HEK293 (cell line): Measurements from ENCODE around the gene TLL2.

Source experiments
- CTCF ChIA-PET: fragments of 350-600 bp; formaldehyde crosslinking; extraction: SDS; loops from one replicate; lab custom pipeline; 2021; ENCODE audit warnings: antibody characterized with exemption; lab: Yijun Ruan, JAX
- POLR2A ChIA-PET: fragments of 300-600 bp; formaldehyde crosslinking; extraction: SDS; loops from one replicate; lab custom pipeline; 2020; ENCODE audit warnings: antibody characterized with exemption, inconsistent platforms; lab: Yijun Ruan, JAX
- H3K27ac ChIP-seq: fragments of 200-500 bp; sonication (Bioruptor generic); 2 replicates; pipeline ENCODE4 v1.5.1; 2014; ENCODE audit warnings: low read depth, low read length, control low read depth, inconsistent platforms; ENCODE audit errors: extremely low read depth
- H3K36me3 ChIP-seq, 2 experiments: fragments of 200-500 bp in 1 of 2; sonication (Bioruptor generic) in 1 of 2; 1 replicate in 1 of 2; 2 replicates in 1 of 2; pipeline ENCODE4 v1.5.1; 2014 to 2017; ENCODE audit warnings: inconsistent platforms in 2 of 2, low read length in 2 of 2; ENCODE audit not compliant: control insufficient read depth in 2 of 2, insufficient read depth in 1 of 2
- H3K4me1 ChIP-seq: fragments of 200-500 bp; sonication (Bioruptor generic); 2 replicates; pipeline ENCODE4 v1.5.1; 2014; ENCODE audit warnings: mild to moderate bottlenecking, low read length, inconsistent platforms; ENCODE audit not compliant: control insufficient read depth, insufficient read depth
- H3K4me3 ChIP-seq: 2 replicates; pipeline ENCODE4 v1.5.1; 2011; ENCODE audit warnings: low read depth, mild to moderate bottlenecking, control low read depth, low read length, moderate library complexity
- H3K9me3 ChIP-seq: fragments of 200-500 bp; sonication (Bioruptor generic); 2 replicates; pipeline ENCODE4 v1.5.1; 2014; ENCODE audit warnings: low read depth, low read length, inconsistent platforms; ENCODE audit not compliant: control insufficient read depth, insufficient read depth
- GLI2 ChIP-seq: fragments of 450-650 bp; formaldehyde crosslinking; IDR thresholded peaks from 2 replicates; pipeline ENCODE4; 2017; ENCODE audit warnings: missing biosample characterization, missing genetic modification characterization, low read depth, borderline replicate concordance
- ZIC2 ChIP-seq: fragments of 450-650 bp; formaldehyde crosslinking; IDR thresholded peaks from 2 replicates; pipeline ENCODE4 v1.5.1; 2016; ENCODE audit warnings: missing biosample characterization, missing genetic modification characterization
- ZNF157 ChIP-seq: fragments of 450-650 bp; formaldehyde crosslinking; IDR thresholded peaks from 2 replicates; pipeline ENCODE4 v1.5.1; 2016; ENCODE audit warnings: missing biosample characterization, missing genetic modification characterization
- ZNF529 ChIP-seq: fragments of 450-650 bp; formaldehyde crosslinking; IDR thresholded peaks from 2 replicates; pipeline ENCODE4 v1.5.1; 2017; ENCODE audit warnings: missing genetic modification characterization, missing biosample characterization; ENCODE audit not compliant: insufficient replicate concordance
- ZNF610 ChIP-seq: fragments of 450-650 bp; formaldehyde crosslinking; IDR thresholded peaks from 2 replicates; pipeline ENCODE4 v1.5.1; 2016; ENCODE audit warnings: missing biosample characterization, missing genetic modification characterization, borderline replicate concordance
- ZNF623 ChIP-seq: fragments of 450-650 bp; formaldehyde crosslinking; IDR thresholded peaks from 2 replicates; pipeline ENCODE4 v1.5.1; 2016; ENCODE audit warnings: missing biosample characterization, missing genetic modification characterization
- TF ChIP-seq, protein P1 (sequence below): fragments of 450-650 bp; formaldehyde crosslinking; conservative IDR thresholded peaks from 2 replicates; pipeline ENCODE4 v1.5.1; 2016; ENCODE audit warnings: low read depth, missing biosample characterization, missing genetic modification characterization
- TF ChIP-seq, protein P2 (sequence below): fragments of 450-650 bp; formaldehyde crosslinking; IDR thresholded peaks from 2 replicates; pipeline ENCODE4 v1.5.1; 2017; ENCODE audit warnings: missing biosample characterization, missing genetic modification characterization
- TF ChIP-seq, protein P3 (sequence below): fragments of 450-650 bp; formaldehyde crosslinking; IDR thresholded peaks from 2 replicates; pipeline ENCODE4; 2016; ENCODE audit warnings: missing biosample characterization, missing genetic modification characterization
- TF ChIP-seq, protein P4 (sequence below): fragments of 450-650 bp; formaldehyde crosslinking; IDR thresholded peaks from 2 replicates; pipeline ENCODE4 v1.5.1; 2017; ENCODE audit warnings: missing biosample characterization, missing genetic modification characterization
- TF ChIP-seq, protein P5 (sequence below): fragments of 450-650 bp; formaldehyde crosslinking; IDR thresholded peaks from 2 replicates; pipeline ENCODE4 v1.5.1; 2016; ENCODE audit warnings: missing biosample characterization, missing genetic modification characterization

TLL2 gene

DNA sequence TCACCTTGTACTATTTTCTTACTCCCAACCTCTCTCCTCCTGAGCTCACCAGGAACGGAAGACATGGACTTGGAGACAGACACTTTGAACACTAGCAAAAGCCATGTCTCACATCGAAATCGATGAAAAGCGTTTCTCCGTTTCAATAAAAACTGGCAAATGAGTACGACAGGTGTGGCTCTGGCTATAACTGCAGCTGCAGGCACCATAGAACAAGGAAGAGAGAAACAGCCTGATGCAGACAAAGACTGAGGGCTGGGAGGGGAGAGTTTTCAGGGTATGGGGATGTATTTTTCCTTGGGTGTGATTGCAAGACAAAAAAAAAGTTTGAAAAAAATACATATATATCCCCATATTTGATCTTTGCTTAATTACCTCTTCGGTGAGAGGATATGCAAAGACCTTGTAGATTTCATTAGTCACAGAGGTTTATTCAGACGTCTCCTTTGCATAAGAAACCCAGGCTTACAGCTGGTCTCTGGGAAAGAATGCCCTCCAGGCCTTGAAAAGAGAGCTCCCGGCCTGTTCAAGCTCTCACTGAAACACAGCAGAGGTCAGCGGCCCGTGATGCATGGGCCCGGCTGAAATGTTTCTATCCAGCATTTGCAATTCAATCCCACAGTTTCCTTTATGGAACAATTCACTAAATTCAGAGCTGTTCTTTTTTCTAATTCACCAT lies 63.1 kb downstream of the TLL2 start:
- Histone ChIP-seq H3K9me3 (no peaks in the 10 kb centered on the region), H3K27ac (no peak overlapping the region), H3K4me3 (no peak overlapping the region), H3K36me3 (no peaks in the 10 kb centered on the region), H3K4me1 (no peaks in the 10 kb centered on the region)
- ChIA-PET CTCF (interaction anchor here (0.7 to 1.0 kb wide), 3 partner anchors 11 to 434 kb away, joined by 3 to 4 read pairs (median 3); no protein-coding TSS in a partner anchor), POLR2A (no interaction called here)
- no peak for TF ChIP-seq ZNF157 (tag by site-specific recombination)
- TF ChIP-seq, protein P1, sequence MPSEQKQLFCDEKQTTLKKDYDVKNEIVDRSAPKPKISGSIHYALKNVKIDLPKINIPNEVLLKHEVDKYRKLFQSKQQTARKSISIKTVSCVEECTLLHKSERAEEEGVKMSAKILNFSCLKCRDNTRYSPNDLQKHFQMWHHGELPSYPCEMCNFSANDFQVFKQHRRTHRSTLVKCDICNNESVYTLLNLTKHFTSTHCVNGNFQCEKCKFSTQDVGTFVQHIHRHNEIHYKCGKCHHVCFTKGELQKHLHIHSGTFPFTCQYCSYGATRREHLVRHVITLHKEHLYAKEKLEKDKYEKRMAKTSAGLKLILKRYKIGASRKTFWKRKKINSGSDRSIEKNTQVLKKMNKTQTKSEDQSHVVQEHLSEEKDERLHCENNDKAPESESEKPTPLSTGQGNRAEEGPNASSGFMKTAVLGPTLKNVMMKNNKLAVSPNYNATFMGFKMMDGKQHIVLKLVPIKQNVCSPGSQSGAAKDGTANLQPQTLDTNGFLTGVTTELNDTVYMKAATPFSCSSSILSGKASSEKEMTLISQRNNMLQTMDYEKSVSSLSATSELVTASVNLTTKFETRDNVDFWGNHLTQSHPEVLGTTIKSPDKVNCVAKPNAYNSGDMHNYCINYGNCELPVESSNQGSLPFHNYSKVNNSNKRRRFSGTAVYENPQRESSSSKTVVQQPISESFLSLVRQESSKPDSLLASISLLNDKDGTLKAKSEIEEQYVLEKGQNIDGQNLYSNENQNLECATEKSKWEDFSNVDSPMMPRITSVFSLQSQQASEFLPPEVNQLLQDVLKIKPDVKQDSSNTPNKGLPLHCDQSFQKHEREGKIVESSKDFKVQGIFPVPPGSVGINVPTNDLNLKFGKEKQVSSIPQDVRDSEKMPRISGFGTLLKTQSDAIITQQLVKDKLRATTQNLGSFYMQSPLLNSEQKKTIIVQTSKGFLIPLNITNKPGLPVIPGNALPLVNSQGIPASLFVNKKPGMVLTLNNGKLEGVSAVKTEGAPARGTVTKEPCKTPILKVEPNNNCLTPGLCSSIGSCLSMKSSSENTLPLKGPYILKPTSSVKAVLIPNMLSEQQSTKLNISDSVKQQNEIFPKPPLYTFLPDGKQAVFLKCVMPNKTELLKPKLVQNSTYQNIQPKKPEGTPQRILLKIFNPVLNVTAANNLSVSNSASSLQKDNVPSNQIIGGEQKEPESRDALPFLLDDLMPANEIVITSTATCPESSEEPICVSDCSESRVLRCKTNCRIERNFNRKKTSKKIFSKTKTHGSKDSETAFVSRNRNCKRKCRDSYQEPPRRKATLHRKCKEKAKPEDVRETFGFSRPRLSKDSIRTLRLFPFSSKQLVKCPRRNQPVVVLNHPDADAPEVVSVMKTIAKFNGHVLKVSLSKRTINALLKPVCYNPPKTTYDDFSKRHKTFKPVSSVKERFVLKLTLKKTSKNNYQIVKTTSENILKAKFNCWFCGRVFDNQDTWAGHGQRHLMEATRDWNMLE (tag by site-specific recombination) = no peak

DNA sequence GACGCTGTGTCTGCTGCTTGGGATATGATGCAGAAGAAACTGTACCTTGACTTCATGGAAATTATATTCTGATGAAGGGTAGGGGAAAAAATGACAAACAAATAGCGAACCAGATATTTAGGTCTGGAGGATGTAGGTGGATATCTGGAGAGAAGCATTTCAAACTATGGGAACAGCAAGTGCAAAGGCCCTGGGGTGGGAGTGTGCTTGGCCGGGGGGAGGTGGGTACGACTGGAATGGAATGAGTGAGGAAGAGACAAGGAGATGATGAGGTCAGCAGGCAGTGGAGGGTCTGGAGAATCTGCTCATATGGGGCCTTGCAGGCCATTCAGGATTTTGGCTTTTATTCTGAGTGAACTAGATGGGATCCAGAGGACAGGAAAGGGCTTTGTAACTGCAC lies 65.2 kb downstream of the TLL2 start:
- POLR2A ChIA-PET = no interaction called here
- CTCF ChIA-PET = no interaction called here
- H3K36me3 ChIP-seq = no peaks in the 10 kb centered on the region
- H3K9me3 ChIP-seq = no peaks in the 10 kb centered on the region
- H3K4me1 ChIP-seq = no peaks in the 10 kb centered on the region
- TF ChIP-seq, protein P2, sequence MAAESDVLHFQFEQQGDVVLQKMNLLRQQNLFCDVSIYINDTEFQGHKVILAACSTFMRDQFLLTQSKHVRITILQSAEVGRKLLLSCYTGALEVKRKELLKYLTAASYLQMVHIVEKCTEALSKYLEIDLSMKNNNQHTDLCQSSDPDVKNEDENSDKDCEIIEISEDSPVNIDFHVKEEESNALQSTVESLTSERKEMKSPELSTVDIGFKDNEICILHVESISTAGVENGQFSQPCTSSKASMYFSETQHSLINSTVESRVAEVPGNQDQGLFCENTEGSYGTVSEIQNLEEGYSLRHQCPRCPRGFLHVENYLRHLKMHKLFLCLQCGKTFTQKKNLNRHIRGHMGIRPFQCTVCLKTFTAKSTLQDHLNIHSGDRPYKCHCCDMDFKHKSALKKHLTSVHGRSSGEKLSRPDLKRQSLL (tag by site-specific recombination) = no peak
- peak; percentile 94 for TF ChIP-seq ZNF623
- H3K27ac ChIP-seq = no peak overlapping the region
- H3K4me3 ChIP-seq = no peak overlapping the region

DNA sequence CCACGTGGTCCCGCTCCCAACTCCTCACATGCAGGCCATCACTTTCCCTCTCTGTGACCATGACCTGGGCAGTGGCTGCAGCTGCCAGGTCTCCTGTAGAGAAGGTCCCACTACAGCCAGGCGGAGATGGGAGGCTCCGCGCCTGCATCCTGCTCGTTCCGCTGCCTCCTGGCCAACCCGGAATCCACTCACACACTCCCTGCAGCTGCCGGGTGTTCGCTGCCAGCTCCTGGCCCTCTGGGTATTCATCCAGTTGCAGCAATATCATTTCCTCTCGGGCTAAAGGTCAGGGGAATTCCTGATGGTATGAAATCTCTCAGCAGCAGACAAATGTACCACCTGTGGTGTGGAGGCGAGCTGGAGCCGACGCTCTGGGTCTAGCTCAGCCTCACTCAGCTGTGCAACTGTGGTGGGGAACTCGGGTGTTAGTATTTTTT lies 65.7 kb downstream of the TLL2 start:
- POLR2A ChIA-PET = no interaction called here
- Histone ChIP-seq H3K27ac (no peak overlapping the region), H3K9me3 (no peaks in the 10 kb centered on the region), H3K4me3 (no peak overlapping the region), H3K4me1 (no peaks in the 10 kb centered on the region), H3K36me3 (no peaks in the 10 kb centered on the region)
- TF ChIP-seq ZNF610 (no peak), ZIC2 (tag by site-specific recombination) (0 out of 2 replicates have a peak, but pooled peaks have one; percentile 17)
- TF ChIP-seq, protein P3, sequence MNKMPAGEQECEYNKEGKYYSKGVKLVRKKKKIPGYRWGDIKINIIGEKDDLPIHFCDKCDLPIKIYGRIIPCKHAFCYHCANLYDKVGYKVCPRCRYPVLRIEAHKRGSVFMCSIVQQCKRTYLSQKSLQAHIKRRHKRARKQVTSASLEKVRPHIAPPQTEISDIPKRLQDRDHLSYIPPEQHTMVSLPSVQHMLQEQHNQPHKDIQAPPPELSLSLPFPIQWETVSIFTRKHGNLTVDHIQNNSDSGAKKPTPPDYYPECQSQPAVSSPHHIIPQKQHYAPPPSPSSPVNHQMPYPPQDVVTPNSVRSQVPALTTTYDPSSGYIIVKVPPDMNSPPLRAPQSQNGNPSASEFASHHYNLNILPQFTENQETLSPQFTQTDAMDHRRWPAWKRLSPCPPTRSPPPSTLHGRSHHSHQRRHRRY = no peak
- CTCF ChIA-PET = no interaction called here

DNA sequence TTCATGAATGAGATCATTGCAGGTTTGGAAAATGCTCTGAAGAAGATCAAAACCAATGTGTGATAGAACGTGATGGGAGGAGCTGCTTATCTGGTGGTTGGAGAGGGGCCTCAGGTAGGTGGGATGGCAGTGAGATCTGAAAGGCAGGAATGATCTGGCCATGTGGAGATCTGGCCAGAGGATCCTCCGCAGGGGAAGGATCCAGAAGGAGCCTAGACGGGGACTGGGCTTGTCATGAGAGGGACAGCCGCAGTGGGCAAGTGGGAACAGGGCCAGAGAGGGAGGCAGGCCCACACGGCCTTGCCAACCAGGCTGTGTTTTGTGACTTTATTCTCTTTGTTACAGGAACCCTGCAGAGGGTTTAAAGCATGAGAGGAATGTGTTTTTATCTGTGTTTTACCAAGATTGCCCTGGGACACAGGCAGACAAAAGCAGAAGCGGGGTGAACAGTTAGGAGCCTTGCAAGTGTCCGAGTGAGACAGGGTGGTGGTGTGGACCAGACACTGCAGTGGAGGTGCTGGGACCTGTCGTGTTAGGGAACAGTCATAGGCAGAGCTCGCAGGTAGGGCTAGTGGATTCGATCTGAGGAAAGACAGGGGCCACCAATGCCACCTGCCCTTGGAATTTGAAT lies 66.6 kb downstream of the TLL2 start:
- no peaks in the 10 kb centered on the region for H3K4me1 ChIP-seq
- H3K9me3 ChIP-seq = no peaks in the 10 kb centered on the region
- POLR2A ChIA-PET = no interaction called here
- no peak overlapping the region for H3K4me3 ChIP-seq
- H3K27ac ChIP-seq = no peak overlapping the region
- no peaks in the 10 kb centered on the region for H3K36me3 ChIP-seq
- TF ChIP-seq, protein P4, sequence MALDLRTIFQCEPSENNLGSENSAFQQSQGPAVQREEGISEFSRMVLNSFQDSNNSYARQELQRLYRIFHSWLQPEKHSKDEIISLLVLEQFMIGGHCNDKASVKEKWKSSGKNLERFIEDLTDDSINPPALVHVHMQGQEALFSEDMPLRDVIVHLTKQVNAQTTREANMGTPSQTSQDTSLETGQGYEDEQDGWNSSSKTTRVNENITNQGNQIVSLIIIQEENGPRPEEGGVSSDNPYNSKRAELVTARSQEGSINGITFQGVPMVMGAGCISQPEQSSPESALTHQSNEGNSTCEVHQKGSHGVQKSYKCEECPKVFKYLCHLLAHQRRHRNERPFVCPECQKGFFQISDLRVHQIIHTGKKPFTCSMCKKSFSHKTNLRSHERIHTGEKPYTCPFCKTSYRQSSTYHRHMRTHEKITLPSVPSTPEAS (tag by site-specific recombination) = no peak
- TF ChIP-seq, protein P5, sequence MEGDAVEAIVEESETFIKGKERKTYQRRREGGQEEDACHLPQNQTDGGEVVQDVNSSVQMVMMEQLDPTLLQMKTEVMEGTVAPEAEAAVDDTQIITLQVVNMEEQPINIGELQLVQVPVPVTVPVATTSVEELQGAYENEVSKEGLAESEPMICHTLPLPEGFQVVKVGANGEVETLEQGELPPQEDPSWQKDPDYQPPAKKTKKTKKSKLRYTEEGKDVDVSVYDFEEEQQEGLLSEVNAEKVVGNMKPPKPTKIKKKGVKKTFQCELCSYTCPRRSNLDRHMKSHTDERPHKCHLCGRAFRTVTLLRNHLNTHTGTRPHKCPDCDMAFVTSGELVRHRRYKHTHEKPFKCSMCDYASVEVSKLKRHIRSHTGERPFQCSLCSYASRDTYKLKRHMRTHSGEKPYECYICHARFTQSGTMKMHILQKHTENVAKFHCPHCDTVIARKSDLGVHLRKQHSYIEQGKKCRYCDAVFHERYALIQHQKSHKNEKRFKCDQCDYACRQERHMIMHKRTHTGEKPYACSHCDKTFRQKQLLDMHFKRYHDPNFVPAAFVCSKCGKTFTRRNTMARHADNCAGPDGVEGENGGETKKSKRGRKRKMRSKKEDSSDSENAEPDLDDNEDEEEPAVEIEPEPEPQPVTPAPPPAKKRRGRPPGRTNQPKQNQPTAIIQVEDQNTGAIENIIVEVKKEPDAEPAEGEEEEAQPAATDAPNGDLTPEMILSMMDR (tag by site-specific recombination) = no peak
- TF ChIP-seq GLI2 (tag by site-specific recombination) (no peak), ZNF529 (tag by site-specific recombination) (no peak)
- TF ChIP-seq, all 188 proteins: peak for 0
- CTCF ChIA-PET = interaction anchor here (0.6 kb wide), 1 partner anchor 294 kb away, joined by 3 read pairs; no protein-coding TSS in a partner anchor
